ENCODE results near the gene TEX264.

The TEX264 gene

GRCh38 chr3:51733859-51734571, 63.0 kb downstream of the TEX264 start:
- H3K27ac ChIP-seq (replicated peaks) = no peak overlapping the region
- DNase-seq (ENCODE audit: low read depth in 1 of 2, low spot score in 1 of 2) = no peak
- H3K4me3 ChIP-seq (replicated peaks; ENCODE audit: insufficient read depth, low read length) = no peak overlapping the region
- no peak for TF ChIP-seq SPI1 (IDR thresholded peaks at IDR 0.05; ENCODE audit: borderline replicate concordance, low read depth)
- no peak for TF ChIP-seq POLR2AphosphoS5 (IDR thresholded peaks at IDR 0.05; ENCODE audit: low read depth)
- TF ChIP-seq CTCF (IDR thresholded peaks at IDR 0.05; ENCODE audit: insufficient read depth, low read length) = no peak
- TF ChIP-seq GABPA (IDR thresholded peaks at IDR 0.05; ENCODE audit: low read depth) = no peak
- no peak for TF ChIP-seq REST (IDR thresholded peaks at IDR 0.05; ENCODE audit: insufficient replicate concordance, low read depth)
- no peaks in the 10 kb centered on the region for H3K27me3 ChIP-seq (ENCODE audit: insufficient read depth, poor library complexity, severe bottlenecking)

- no peak for DNase-seq (ENCODE audit: low read depth in 1 of 2, low spot score in 1 of 2)
- no peaks in the 10 kb centered on the region for H3K27me3 ChIP-seq (ENCODE audit: insufficient read depth, poor library complexity, severe bottlenecking)
- TF ChIP-seq CTCF (IDR thresholded peaks at IDR 0.05; ENCODE audit: insufficient read depth, low read length) = no peak
- TF ChIP-seq POLR2AphosphoS5 (IDR thresholded peaks at IDR 0.05; ENCODE audit: low read depth) = no peak
- no peak for TF ChIP-seq GABPA (IDR thresholded peaks at IDR 0.05; ENCODE audit: low read depth)
- no peak for TF ChIP-seq SPI1 (IDR thresholded peaks at IDR 0.05; ENCODE audit: borderline replicate concordance, low read depth)
- TF ChIP-seq REST (IDR thresholded peaks at IDR 0.05; ENCODE audit: insufficient replicate concordance, low read depth) = no peak
- no peak overlapping the region for H3K4me3 ChIP-seq (replicated peaks; ENCODE audit: insufficient read depth, low read length)
- no peak overlapping the region for H3K27ac ChIP-seq (replicated peaks)
These were observed 63.5 kb downstream of the TEX264 start for GRCh38 chr3:51734572-51734907.

- Histone ChIP-seq H3K27me3 (ENCODE audit: insufficient read depth, poor library complexity, severe bottlenecking) (no peaks in the 10 kb centered on the region), H3K27ac (replicated peaks) (no peak overlapping the region), H3K4me3 (replicated peaks; ENCODE audit: insufficient read depth, low read length) (no peak overlapping the region)
- no peak for TF ChIP-seq SPI1 (IDR thresholded peaks at IDR 0.05; ENCODE audit: borderline replicate concordance, low read depth)
- no peak for TF ChIP-seq REST (IDR thresholded peaks at IDR 0.05; ENCODE audit: insufficient replicate concordance, low read depth)
- TF ChIP-seq GABPA (IDR thresholded peaks at IDR 0.05; ENCODE audit: low read depth) = no peak
- TF ChIP-seq POLR2AphosphoS5 (IDR thresholded peaks at IDR 0.05; ENCODE audit: low read depth) = no peak
- TF ChIP-seq CTCF (IDR thresholded peaks at IDR 0.05; ENCODE audit: insufficient read depth, low read length) = no peak
- no peak for DNase-seq (ENCODE audit: low read depth in 1 of 2, low spot score in 1 of 2)
These were observed 64.0 kb downstream of the TEX264 start for GRCh38 chr3:51735039-51735438.

Data from HL-60 (cell line).